Gastroesophageal sphincter (tissue), 3 donors: Measurements from ENCODE around the gene KDM1A.

Experiments used
- CTCF ChIP-seq, 4 experiments: fragments of 200-600 bp in 2 of 4; fragments of 450-650 bp in 2 of 4; sonication (generic) in 1 of 4; IDR thresholded peaks; one replicate each; pipeline ENCODE4 v1.5.1; 2017 to 2019; ENCODE audit warnings: antibody characterized with exemption in 4 of 4, mild to moderate bottlenecking in 2 of 4, moderate library complexity in 2 of 4
- EP300 ChIP-seq: sonication (generic); formaldehyde crosslinking; IDR thresholded peaks from one replicate; pipeline ENCODE4 v1.6.1; 2017; ENCODE audit warnings: antibody characterized with exemption, mild to moderate bottlenecking
- POLR2A ChIP-seq, 2 donors: fragments of 450-650 bp; IDR thresholded peaks; one replicate each; pipeline ENCODE4 v1.6.1; 2017; ENCODE audit warnings: antibody characterized with exemption in 2 of 2, mild to moderate bottlenecking in 2 of 2, moderate library complexity in 1 of 2

GRCh38 chr1:23101101-23101827, 82.0 kb downstream of the KDM1A start:
- TF ChIP-seq CTCF (IDR thresholded peaks at IDR 0.05) = no peak
- no peak for TF ChIP-seq EP300
- TF ChIP-seq POLR2A (IDR thresholded peaks at IDR 0.05) = no peak
